ENCODE results near the gene PPP2R1A. TPM values are rescaled to one million over a fixed set of nuclear protein-coding genes. Genes with fewer than 3 reads are reported as not detected.

The PPP2R1A gene
- total RNA-seq, 4 donors from 2014 or later: 145 to 176 (median 166) TPM

DNA sequence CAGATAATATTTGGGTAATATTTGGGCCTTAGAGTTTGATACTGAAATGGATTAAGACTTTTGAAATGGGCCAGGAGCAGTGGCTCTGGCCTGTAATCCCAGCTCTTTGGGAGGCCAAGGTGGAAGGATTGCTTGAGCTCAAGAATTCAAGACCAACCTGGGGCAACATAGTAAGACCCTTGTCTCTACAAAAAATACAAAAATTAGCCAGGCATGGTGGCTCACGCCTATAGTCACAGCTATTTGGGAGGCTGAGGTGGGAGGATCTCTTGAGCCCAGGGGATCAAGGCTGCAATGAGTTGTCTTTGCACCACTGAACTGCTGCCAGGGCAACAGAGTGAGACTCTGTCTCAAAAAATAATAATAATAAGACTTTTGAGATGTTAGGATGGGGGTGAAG, 17.5 kb upstream of the PPP2R1A start:
- no peak for DNase-seq (ENCODE audit: low spot score in 2 of 2)
- TF ChIP-seq POLR2A (IDR thresholded peaks at IDR 0.05): no peak
- TF ChIP-seq EP300 (IDR thresholded peaks at IDR 0.05): no peak
- TF ChIP-seq, protein P1, sequence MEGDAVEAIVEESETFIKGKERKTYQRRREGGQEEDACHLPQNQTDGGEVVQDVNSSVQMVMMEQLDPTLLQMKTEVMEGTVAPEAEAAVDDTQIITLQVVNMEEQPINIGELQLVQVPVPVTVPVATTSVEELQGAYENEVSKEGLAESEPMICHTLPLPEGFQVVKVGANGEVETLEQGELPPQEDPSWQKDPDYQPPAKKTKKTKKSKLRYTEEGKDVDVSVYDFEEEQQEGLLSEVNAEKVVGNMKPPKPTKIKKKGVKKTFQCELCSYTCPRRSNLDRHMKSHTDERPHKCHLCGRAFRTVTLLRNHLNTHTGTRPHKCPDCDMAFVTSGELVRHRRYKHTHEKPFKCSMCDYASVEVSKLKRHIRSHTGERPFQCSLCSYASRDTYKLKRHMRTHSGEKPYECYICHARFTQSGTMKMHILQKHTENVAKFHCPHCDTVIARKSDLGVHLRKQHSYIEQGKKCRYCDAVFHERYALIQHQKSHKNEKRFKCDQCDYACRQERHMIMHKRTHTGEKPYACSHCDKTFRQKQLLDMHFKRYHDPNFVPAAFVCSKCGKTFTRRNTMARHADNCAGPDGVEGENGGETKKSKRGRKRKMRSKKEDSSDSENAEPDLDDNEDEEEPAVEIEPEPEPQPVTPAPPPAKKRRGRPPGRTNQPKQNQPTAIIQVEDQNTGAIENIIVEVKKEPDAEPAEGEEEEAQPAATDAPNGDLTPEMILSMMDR (IDR thresholded peaks at IDR 0.05): no peak
- Histone ChIP-seq H3K4me3 (peak overlapping the region in 1 of 4 donors; percentile 83), H3K27ac (peak overlapping the region in 2 of 4 donors; percentile 87 to 92), H3K9me3 (no peaks in the 10 kb centered on the region), H3K4me1 (peaks cover 0 to 22% (median 8%) of the 10 kb centered on the region in 4 donors), H3K27me3 (no peaks in the 10 kb centered on the region), H3K36me3 (peaks cover 0 to 23% (median 4%) of the 10 kb centered on the region in 3 donors)
- WGBS, 2 donors: 100% methylated on average over 1 of the region's 1 CpG

DNA sequence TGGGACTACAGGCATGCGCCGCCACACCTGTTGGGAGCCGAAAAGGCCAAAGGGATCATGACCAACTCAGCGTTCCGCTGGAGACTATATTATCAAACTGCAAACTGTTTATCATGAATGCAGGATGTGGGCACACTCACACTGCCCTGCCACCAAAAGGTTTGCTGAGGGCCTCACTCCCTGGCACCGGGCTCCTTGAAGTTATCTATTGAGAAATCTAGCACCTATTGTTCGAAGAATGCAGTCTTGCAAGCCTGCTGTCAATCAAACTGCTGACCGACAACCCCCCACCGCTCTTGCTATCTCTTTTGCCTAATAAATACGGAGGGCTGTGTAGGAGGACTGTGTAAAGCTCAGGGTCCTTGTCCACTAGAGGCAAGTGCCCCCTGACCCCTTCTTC, 13.3 kb upstream of the PPP2R1A start:
- Histone ChIP-seq H3K4me1 (peaks cover 0 to 7% (median 3%) of the 10 kb centered on the region in 4 donors), H3K36me3 (no peaks in the 10 kb centered on the region), H3K27ac (no peak overlapping the region), H3K4me3 (no peak overlapping the region), H3K9me3 (no peaks in the 10 kb centered on the region), H3K27me3 (no peaks in the 10 kb centered on the region)
- TF ChIP-seq EP300 (IDR thresholded peaks at IDR 0.05): no peak
- no peak for TF ChIP-seq POLR2A (IDR thresholded peaks at IDR 0.05)
- TF ChIP-seq, protein P1 (IDR thresholded peaks at IDR 0.05): no peak
- WGBS, 2 donors: 83 to 86% methylated on average over 10 of the region's 10 CpGs
- DNase-seq (ENCODE audit: low spot score in 2 of 2): no peak

- no peak overlapping the region for H3K4me3 ChIP-seq
- no peaks in the 10 kb centered on the region for H3K9me3 ChIP-seq
- peaks cover 0 to 28% (median 23%) of the 10 kb centered on the region in 4 donors for H3K4me1 ChIP-seq
- TF ChIP-seq EP300 (IDR thresholded peaks at IDR 0.05): no peak
- TF ChIP-seq POLR2A (IDR thresholded peaks at IDR 0.05): no peak
- H3K27ac ChIP-seq: no peak overlapping the region
- DNase-seq (ENCODE audit: low spot score in 2 of 2): no peak
- H3K27me3 ChIP-seq: no peaks in the 10 kb centered on the region
- no peaks in the 10 kb centered on the region for H3K36me3 ChIP-seq
- WGBS, 2 donors: 89 to 100% methylated on average over 1 of the region's 1 CpG
These were observed 2.4 kb upstream of the PPP2R1A start for GRCh38 chr19:52187407-52187806.

DNA sequence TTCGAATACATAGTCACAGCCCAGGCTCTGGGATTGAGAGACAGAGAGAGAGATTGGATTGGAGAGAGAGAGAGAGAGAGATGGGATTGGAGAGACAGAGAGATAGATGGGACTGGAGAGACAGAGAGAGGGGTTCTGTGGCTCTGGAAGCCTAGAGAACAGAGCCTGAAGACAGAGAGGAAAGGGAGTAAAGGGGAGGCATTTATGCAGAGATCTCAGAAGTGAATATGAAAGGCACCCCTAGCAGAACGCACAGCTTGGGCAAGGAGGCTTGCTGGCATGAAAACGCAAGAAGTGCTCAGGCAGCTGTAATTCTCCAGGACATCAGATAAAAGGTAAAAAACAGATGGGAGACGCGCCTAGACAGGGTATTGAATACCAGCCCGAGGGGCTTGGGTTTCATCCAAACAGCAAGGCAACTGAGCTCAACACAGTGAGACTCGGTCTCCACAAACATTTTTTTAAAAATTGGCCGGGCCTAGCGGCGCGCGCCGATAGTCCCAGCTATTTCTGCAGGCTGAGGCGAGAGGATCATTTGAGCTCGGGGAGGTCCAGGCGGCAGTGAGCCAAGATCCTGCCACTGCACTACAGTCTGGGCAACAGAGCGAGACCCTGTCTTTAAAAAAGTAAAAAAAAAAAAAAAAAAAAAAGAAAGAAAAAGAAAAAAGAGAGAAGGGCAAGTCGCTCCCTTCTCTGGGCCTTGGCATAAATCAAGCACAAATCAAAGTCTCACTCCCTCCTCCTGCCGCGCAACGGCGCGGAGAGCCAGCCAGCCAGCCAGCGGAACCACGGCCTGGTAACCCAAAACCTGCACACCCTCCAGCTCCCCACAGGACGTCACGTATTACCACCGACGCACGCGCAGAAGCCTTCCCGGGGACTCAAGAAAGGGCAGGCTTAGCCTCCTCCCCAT, 774 bp upstream of the PPP2R1A start:
- peaks cover 0 to 43% (median 29%) of the 10 kb centered on the region in 4 donors for H3K4me1 ChIP-seq
- peak overlapping the region; percentile 59 to 97 (median 91) for H3K27ac ChIP-seq
- WGBS, 2 donors: 1 to 2% methylated on average over 31 to 32 of the region's 32 CpGs
- H3K4me3 ChIP-seq: peak overlapping the region; percentile 26 to 94 (median 60)
- DNase-seq (ENCODE audit: low spot score in 2 of 2): peak in 1 of 2 donors; percentile 47
- TF ChIP-seq, protein P1 (IDR thresholded peaks at IDR 0.05): no peak
- TF ChIP-seq EP300 (IDR thresholded peaks at IDR 0.05) (peak; percentile 16 to 84), POLR2A (IDR thresholded peaks at IDR 0.05) (peak; percentile 69 to 75)
- no peaks in the 10 kb centered on the region for H3K27me3 ChIP-seq
- H3K9me3 ChIP-seq: no peaks in the 10 kb centered on the region
- peaks cover 0 to under 1% (median 0%) of the 10 kb centered on the region in 3 donors for H3K36me3 ChIP-seq

- TF ChIP-seq, protein P1 (IDR thresholded peaks at IDR 0.05): no peak
- TF ChIP-seq EP300 (IDR thresholded peaks at IDR 0.05): no peak
- no peak for TF ChIP-seq POLR2A (IDR thresholded peaks at IDR 0.05)
- Histone ChIP-seq H3K27me3 (no peaks in the 10 kb centered on the region), H3K9me3 (no peaks in the 10 kb centered on the region), H3K36me3 (peaks cover 0 to 14% (median 0%) of the 10 kb centered on the region in 3 donors), H3K27ac (peak overlapping the region; percentile 96 to 99 (median 97)), H3K4me3 (peak overlapping the region; percentile 70 to 94 (median 86)), H3K4me1 (peaks cover 0 to 59% (median 30%) of the 10 kb centered on the region in 4 donors)
- DNase-seq (ENCODE audit: low spot score in 2 of 2): no peak
- WGBS, 2 donors: 3% methylated on average over 39 to 40 of the region's 40 CpGs
These were observed 838 bp downstream of the PPP2R1A start for GRCh38 chr19:52190487-52191293.
